ENCODE measurements around the gene LCE1F. TPM values are rescaled to one million over a fixed set of nuclear protein-coding genes. Genes with fewer than 3 reads are reported as not detected.

LCE1F gene
- total RNA-seq (not detected), total RNA-seq (0 to 0.06 (median 0) reads per million in 172 experiments)
- not detected for polyA plus RNA-seq (2013, experiment 1 of 2)
- not detected for polyA plus RNA-seq (2013, experiment 2 of 2)

- Histone ChIP-seq H3K27me3 (ENCODE audit: control insufficient read depth in 1 of 2, insufficient read depth in 2 of 2, low read length in 2 of 2) (peaks cover 3 to 9% of the 10 kb centered on the region in 2 experiments), H3K36me3 (ENCODE audit: insufficient read depth, low read length) (no peaks in the 10 kb centered on the region), H3K27ac (ENCODE audit: low read depth in 1 of 2, low read length in 2 of 2) (no peak within 1 kb of the TSS), H3K9me3 (ENCODE audit: control insufficient read depth in 1 of 2, insufficient read depth in 1 of 2, low read length in 2 of 2) (no peaks in the 10 kb centered on the region), H3K4me1 (ENCODE audit: insufficient read depth, low read length) (no peaks in the 10 kb centered on the region), H3K4me3 (ENCODE audit: low read length) (no peak within 1 kb of the TSS)
- Mint-ChIP-seq H3K27ac (no peak within 1 kb of the TSS), H3K4me3 (no peak within 1 kb of the TSS), H3K27me3 (peaks cover 60% of the 10 kb centered on the region), H3K4me1 (ENCODE audit: low read depth) (no peaks in the 10 kb centered on the region), H3K9me3 (peaks cover 3% of the 10 kb centered on the region), H3K36me3 (ENCODE audit: low read depth) (no peaks in the 10 kb centered on the region)
- ChIA-PET CTCF (no interaction called here), POLR2A (no interaction called here)
- ATAC-seq (ENCODE audit: poor library complexity) (no peak), DNase-seq (no peak)
- intact Hi-C loops (cut with DNase I, micrococcal nuclease) = no loop called here
- TF ChIP-seq, protein P1, sequence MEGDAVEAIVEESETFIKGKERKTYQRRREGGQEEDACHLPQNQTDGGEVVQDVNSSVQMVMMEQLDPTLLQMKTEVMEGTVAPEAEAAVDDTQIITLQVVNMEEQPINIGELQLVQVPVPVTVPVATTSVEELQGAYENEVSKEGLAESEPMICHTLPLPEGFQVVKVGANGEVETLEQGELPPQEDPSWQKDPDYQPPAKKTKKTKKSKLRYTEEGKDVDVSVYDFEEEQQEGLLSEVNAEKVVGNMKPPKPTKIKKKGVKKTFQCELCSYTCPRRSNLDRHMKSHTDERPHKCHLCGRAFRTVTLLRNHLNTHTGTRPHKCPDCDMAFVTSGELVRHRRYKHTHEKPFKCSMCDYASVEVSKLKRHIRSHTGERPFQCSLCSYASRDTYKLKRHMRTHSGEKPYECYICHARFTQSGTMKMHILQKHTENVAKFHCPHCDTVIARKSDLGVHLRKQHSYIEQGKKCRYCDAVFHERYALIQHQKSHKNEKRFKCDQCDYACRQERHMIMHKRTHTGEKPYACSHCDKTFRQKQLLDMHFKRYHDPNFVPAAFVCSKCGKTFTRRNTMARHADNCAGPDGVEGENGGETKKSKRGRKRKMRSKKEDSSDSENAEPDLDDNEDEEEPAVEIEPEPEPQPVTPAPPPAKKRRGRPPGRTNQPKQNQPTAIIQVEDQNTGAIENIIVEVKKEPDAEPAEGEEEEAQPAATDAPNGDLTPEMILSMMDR (IDR thresholded peaks at IDR 0.05) = no peak
These were observed at the start of gene LCE1F for GRCh38 chr1:152774875-152775274. TSS of gene LCE1F (plus strand) at chr1:152775140. CDS start at chr1:152776372, 1,232 bp downstream.

DNA sequence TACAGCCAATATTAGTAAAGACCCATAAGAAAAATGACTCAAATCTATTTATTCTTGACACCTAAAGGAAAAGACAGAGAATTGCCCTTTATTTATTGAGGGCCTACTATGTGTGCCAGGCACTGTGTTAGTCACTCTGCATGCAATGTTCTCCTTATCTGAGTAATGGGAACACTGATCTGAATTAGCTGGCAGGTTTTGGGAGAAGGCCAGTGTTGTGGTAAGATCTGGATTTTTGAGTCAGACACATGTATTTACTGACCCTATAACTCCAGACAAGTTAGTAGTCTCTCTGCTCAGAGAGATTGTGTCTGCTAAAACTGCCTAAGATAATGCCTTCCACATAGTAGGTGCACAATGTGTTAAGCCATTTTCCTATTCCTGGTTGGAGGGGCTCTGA lies 49.7 kb upstream of the LCE1F start:
- Histone ChIP-seq H3K27ac (ENCODE audit: low read depth in 1 of 2, low read length in 2 of 2) (no peak overlapping the region), H3K36me3 (ENCODE audit: insufficient read depth, low read length) (no peaks in the 10 kb centered on the region), H3K9me3 (ENCODE audit: control insufficient read depth in 1 of 2, insufficient read depth in 1 of 2, low read length in 2 of 2) (no peaks in the 10 kb centered on the region), H3K4me1 (ENCODE audit: insufficient read depth, low read length) (no peaks in the 10 kb centered on the region), H3K4me3 (ENCODE audit: low read length) (no peak overlapping the region), H3K27me3 (ENCODE audit: control insufficient read depth in 1 of 2, insufficient read depth in 2 of 2, low read length in 2 of 2) (peaks cover 0 to 5% of the 10 kb centered on the region in 2 experiments)
- DNase-seq (no peak), ATAC-seq (ENCODE audit: poor library complexity) (no peak)
- Mint-ChIP-seq H3K27me3 (peaks cover 27% of the 10 kb centered on the region), H3K27ac (no peak overlapping the region), H3K9me3 (no peaks in the 10 kb centered on the region), H3K4me3 (no peak overlapping the region), H3K36me3 (ENCODE audit: low read depth) (no peaks in the 10 kb centered on the region), H3K4me1 (ENCODE audit: low read depth) (no peaks in the 10 kb centered on the region)
- TF ChIP-seq, protein P1 (IDR thresholded peaks at IDR 0.05) = no peak
- intact Hi-C loops (cut with DNase I, micrococcal nuclease) = no loop called here
- POLR2A ChIA-PET = no interaction called here
- CTCF ChIA-PET = no interaction called here

GRCh38 chr1:152728986-152729385 lies 46.0 kb upstream of the LCE1F start:
- H3K27me3 ChIP-seq (ENCODE audit: control insufficient read depth in 1 of 2, insufficient read depth in 2 of 2, low read length in 2 of 2) = peaks cover 0 to 10% of the 10 kb centered on the region in 2 experiments
- no peaks in the 10 kb centered on the region for H3K36me3 ChIP-seq (ENCODE audit: insufficient read depth, low read length)
- no peak overlapping the region for H3K27ac ChIP-seq (ENCODE audit: low read depth in 1 of 2, low read length in 2 of 2)
- H3K4me1 ChIP-seq (ENCODE audit: insufficient read depth, low read length) = no peaks in the 10 kb centered on the region
- H3K27ac Mint-ChIP-seq = no peak overlapping the region
- no peaks in the 10 kb centered on the region for H3K9me3 ChIP-seq (ENCODE audit: control insufficient read depth in 1 of 2, insufficient read depth in 1 of 2, low read length in 2 of 2)
- H3K9me3 Mint-ChIP-seq = no peaks in the 10 kb centered on the region
- TF ChIP-seq, protein P1 (IDR thresholded peaks at IDR 0.05) = no peak
- ChIA-PET CTCF (no interaction called here), POLR2A (no interaction called here)
- no peak overlapping the region for H3K4me3 ChIP-seq (ENCODE audit: low read length)
- no peak overlapping the region for H3K4me3 Mint-ChIP-seq
- no peak for DNase-seq
- H3K4me1 Mint-ChIP-seq (ENCODE audit: low read depth) = no peaks in the 10 kb centered on the region
- no peaks in the 10 kb centered on the region for H3K36me3 Mint-ChIP-seq (ENCODE audit: low read depth)
- H3K27me3 Mint-ChIP-seq = peaks cover 30% of the 10 kb centered on the region
- intact Hi-C loops (cut with DNase I, micrococcal nuclease) = no loop called here
- ATAC-seq (ENCODE audit: poor library complexity) = no peak

All from CD4-positive, alpha-beta T cell (primary cell).